Stomach (tissue), 4 donors: ENCODE data around the gene YPEL3.

Source experiments
- CTCF ChIP-seq, 7 experiments: fragments of 450-650 bp in 4 of 7; fragments of 200-600 bp in 3 of 7; sonication (generic) in 3 of 7; IDR thresholded peaks; one replicate each; pipeline ENCODE4 v1.5.1; 2016 to 2019; ENCODE audit warnings: antibody characterized with exemption in 7 of 7, control low read depth in 2 of 7, mild to moderate bottlenecking in 1 of 7
- EP300 ChIP-seq: sonication (generic); formaldehyde crosslinking; IDR thresholded peaks from one replicate; pipeline ENCODE4 v1.6.1; 2017; ENCODE audit warnings: antibody characterized with exemption
- POLR2AphosphoS5 ChIP-seq, 3 donors: sonication (generic); formaldehyde crosslinking; IDR thresholded peaks; one replicate each; pipeline ENCODE4 v1.6.1; 2016; ENCODE audit warnings: antibody characterized with exemption in 3 of 3

- TF ChIP-seq CTCF (IDR thresholded peaks at IDR 0.05): no peak
- TF ChIP-seq POLR2AphosphoS5 (IDR thresholded peaks at IDR 0.05): no peak
- TF ChIP-seq EP300: no peak
Measured at GRCh38 chr16:30046588-30046987, 49.4 kb downstream of the YPEL3 start.
